ENCODE results near the gene GYS2. TPM values are rescaled to one million over a fixed set of nuclear protein-coding genes. Genes with fewer than 3 reads are reported as not detected.

Gene GYS2
- total RNA-seq, 1 experiment from 2014 or later: 0.47 TPM

DNA sequence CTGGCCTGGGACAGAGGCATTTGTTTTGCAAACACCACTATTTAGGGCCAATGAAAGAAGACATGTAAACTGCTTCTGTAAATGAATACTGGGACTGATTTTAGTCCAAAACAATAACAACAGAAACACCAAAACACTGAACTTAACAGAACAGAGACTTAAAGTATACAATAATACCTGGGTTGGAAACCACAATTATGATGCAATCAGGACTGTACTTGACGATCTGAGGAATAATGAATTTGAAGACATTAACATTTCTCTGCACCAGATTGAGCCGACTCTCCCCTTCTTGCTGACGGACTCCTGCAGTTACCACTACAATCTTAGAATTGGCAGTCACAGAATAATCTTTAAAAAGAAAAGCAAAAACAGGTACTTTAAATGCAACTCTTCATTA lies 39.1 kb upstream of the GYS2 start:
- Mint-ChIP-seq H3K9me3 (ENCODE audit: unreplicated experiment) (no peaks in the 10 kb centered on the region), H3K4me1 (ENCODE audit: insufficient read depth, unreplicated experiment) (peaks cover 42% of the 10 kb centered on the region), H3K36me3 (ENCODE audit: insufficient read depth, unreplicated experiment) (peaks cover 97% of the 10 kb centered on the region), H3K27ac (ENCODE audit: low read depth, unreplicated experiment) (peak overlapping the region; percentile 51), H3K4me3 (ENCODE audit: unreplicated experiment) (no peak overlapping the region), H3K27me3 (ENCODE audit: insufficient read depth, unreplicated experiment) (no peaks in the 10 kb centered on the region)
- intact Hi-C loops (cut with micrococcal nuclease): no loop called here
- ChIA-PET POLR2A (interaction anchor here (0.7 to 4.0 kb wide), 7 partner anchors 9 to 134 kb away, joined by 3 to 21 read pairs (median 7); partner anchors contain the start of gene LDHB), CTCF (interaction anchor here (0.7 to 1.4 kb wide), 5 partner anchors 9 to 160 kb away, joined by 3 to 7 read pairs (median 5); partner anchors contain the start of gene LDHB)
- no TSS peak for BruUV-seq (replicated peaks)
- TF ChIP-seq, protein P1, sequence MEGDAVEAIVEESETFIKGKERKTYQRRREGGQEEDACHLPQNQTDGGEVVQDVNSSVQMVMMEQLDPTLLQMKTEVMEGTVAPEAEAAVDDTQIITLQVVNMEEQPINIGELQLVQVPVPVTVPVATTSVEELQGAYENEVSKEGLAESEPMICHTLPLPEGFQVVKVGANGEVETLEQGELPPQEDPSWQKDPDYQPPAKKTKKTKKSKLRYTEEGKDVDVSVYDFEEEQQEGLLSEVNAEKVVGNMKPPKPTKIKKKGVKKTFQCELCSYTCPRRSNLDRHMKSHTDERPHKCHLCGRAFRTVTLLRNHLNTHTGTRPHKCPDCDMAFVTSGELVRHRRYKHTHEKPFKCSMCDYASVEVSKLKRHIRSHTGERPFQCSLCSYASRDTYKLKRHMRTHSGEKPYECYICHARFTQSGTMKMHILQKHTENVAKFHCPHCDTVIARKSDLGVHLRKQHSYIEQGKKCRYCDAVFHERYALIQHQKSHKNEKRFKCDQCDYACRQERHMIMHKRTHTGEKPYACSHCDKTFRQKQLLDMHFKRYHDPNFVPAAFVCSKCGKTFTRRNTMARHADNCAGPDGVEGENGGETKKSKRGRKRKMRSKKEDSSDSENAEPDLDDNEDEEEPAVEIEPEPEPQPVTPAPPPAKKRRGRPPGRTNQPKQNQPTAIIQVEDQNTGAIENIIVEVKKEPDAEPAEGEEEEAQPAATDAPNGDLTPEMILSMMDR (IDR thresholded peaks at IDR 0.05; ENCODE audit: unreplicated experiment): no peak
- no peak for DNase-seq (ENCODE audit: unreplicated experiment)

DNA sequence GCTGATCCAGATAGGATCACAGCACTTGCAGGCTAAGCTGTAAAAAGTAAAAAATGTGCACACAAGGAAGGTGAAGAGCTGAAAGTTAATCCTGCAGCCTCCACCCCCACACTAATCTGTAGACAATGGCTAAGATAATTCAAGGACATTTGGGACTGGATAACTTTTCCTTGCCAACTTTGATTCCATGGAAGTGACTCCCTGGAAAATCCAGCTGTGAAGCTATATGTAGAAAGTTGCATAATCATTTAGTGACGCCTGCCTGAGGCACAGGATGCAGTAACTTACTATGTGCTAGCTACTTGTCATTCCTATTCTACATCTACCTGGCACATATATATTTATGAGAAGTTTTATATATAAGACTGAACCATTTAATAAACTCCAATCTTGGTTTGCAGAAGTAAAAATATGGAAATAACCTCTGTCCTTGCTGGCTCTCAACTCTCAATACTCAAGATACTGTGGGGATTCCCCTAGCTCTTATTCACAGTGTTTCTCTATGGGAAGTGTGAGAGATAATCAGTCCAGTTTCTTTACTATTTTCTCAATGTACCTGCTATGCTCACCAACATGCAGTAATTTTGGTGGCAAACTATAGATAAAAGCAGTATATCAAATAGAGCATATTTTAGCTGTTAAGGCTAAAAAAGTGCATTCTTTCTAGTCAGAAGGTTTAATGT lies 38.2 kb upstream of the GYS2 start:
- H3K27ac Mint-ChIP-seq (ENCODE audit: low read depth, unreplicated experiment): no peak overlapping the region
- peaks cover 42% of the 10 kb centered on the region for H3K4me1 Mint-ChIP-seq (ENCODE audit: insufficient read depth, unreplicated experiment)
- TF ChIP-seq, protein P1 (IDR thresholded peaks at IDR 0.05; ENCODE audit: unreplicated experiment): no peak
- peaks cover 97% of the 10 kb centered on the region for H3K36me3 Mint-ChIP-seq (ENCODE audit: insufficient read depth, unreplicated experiment)
- no peaks in the 10 kb centered on the region for H3K9me3 Mint-ChIP-seq (ENCODE audit: unreplicated experiment)
- no peak overlapping the region for H3K4me3 Mint-ChIP-seq (ENCODE audit: unreplicated experiment)
- POLR2A ChIA-PET: interaction anchor here (0.9 to 4.0 kb wide), 7 partner anchors 10 to 82 kb away, joined by 4 to 21 read pairs (median 5); partner anchors contain the start of gene LDHB
- DNase-seq (ENCODE audit: unreplicated experiment): peak; percentile 48
- no peaks in the 10 kb centered on the region for H3K27me3 Mint-ChIP-seq (ENCODE audit: insufficient read depth, unreplicated experiment)
- BruUV-seq (replicated peaks): no TSS peak
- intact Hi-C loops (cut with micrococcal nuclease): no loop called here
- CTCF ChIA-PET: interaction anchor here (0.7 to 1.5 kb wide), 6 partner anchors 8 to 378 kb away, joined by 3 to 7 read pairs (median 6); partner anchors contain the start of gene LDHB

DNA sequence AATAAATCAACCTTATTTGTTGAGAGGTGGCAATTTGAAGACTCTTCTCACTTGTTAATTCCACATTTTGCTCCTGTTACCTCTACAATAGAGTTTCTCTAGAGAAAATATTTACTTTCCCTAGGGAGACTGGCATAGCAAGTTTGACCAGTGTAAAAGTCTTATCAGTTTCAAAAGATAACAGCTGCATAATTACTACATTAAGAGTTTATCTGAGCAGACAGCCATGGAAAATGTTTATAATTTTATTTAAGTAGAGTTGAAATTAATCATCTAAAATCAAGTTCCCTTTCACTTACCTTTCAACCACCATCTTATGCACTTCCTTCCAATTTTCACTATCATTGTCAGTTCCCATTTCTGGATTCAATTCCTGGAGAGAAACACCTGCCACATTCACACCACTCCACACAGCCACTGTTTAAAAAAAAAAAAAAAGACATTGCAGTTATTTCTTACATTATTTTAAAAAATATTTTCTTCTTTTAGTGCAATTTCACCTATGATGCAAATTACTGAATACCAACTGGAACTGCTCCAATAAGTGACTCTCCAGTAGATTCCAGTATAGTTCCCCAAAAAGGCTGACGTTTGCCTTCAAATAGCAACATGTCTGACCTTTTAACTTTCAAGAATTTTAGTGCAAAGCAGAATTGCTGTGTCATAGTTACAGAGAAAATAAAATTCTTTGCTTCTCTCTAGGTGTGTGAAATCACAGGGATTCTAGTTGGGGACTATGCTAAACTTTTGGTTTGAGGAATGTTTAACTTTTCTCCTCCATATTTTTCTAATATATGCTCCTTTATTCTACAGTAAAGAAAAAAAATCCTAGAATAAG lies 33.6 kb upstream of the GYS2 start:
- DNase-seq (ENCODE audit: unreplicated experiment): no peak
- TF ChIP-seq, protein P1 (IDR thresholded peaks at IDR 0.05; ENCODE audit: unreplicated experiment): no peak
- H3K4me3 Mint-ChIP-seq (ENCODE audit: unreplicated experiment): no peak overlapping the region
- H3K27ac Mint-ChIP-seq (ENCODE audit: low read depth, unreplicated experiment): peak overlapping the region; percentile 29
- no TSS peak for BruUV-seq (replicated peaks)
- ChIA-PET CTCF (interaction anchor here (2.9 kb wide), 1 partner anchor 42 kb away, joined by 11 read pairs; no protein-coding TSS in a partner anchor), POLR2A (interaction anchor here (0.5 kb wide), 1 partner anchor 18 kb away, joined by 3 read pairs; no protein-coding TSS in a partner anchor)
- H3K4me1 Mint-ChIP-seq (ENCODE audit: insufficient read depth, unreplicated experiment): peaks cover 20% of the 10 kb centered on the region
- no peaks in the 10 kb centered on the region for H3K9me3 Mint-ChIP-seq (ENCODE audit: unreplicated experiment)
- peaks cover 98% of the 10 kb centered on the region for H3K36me3 Mint-ChIP-seq (ENCODE audit: insufficient read depth, unreplicated experiment)
- intact Hi-C loops (cut with micrococcal nuclease): no loop called here
- no peaks in the 10 kb centered on the region for H3K27me3 Mint-ChIP-seq (ENCODE audit: insufficient read depth, unreplicated experiment)

DNA sequence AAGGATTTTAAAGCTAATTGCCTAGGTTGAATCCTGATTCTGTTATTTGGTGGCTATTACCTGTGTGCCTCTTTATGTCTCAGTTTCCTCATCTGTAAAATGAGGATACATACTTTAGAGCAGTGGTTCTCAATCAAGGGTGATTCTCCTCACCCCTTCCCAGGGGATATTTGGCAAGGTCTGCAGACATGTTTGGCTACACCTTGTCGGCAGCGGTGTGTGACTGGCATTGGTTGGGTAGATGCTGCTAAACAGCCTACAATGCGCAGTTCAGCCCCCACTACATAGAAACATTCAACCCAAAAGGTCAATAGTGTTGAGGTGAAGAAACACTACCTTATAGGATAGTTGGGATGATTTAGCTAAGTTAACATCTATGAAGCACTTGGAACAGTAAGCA lies 29.6 kb upstream of the GYS2 start:
- CTCF ChIA-PET: interaction anchor here (0.6 to 1.4 kb wide), 4 partner anchors 9 to 400 kb away, joined by 3 to 5 read pairs (median 3); no protein-coding TSS in a partner anchor
- BruUV-seq (replicated peaks): no TSS peak

More for the DNA sequence above, 29.6 kb upstream of the GYS2 start:
- H3K36me3 Mint-ChIP-seq (ENCODE audit: insufficient read depth, unreplicated experiment): peaks cover 81% of the 10 kb centered on the region
- H3K27me3 Mint-ChIP-seq (ENCODE audit: insufficient read depth, unreplicated experiment): no peaks in the 10 kb centered on the region
- intact Hi-C loops (cut with micrococcal nuclease): no loop called here
- H3K4me1 Mint-ChIP-seq (ENCODE audit: insufficient read depth, unreplicated experiment): no peaks in the 10 kb centered on the region
- DNase-seq (ENCODE audit: unreplicated experiment): no peak
- POLR2A ChIA-PET: no interaction called here
- TF ChIP-seq, protein P1 (IDR thresholded peaks at IDR 0.05; ENCODE audit: unreplicated experiment): no peak
- H3K9me3 Mint-ChIP-seq (ENCODE audit: unreplicated experiment): no peaks in the 10 kb centered on the region
- no peak overlapping the region for H3K27ac Mint-ChIP-seq (ENCODE audit: low read depth, unreplicated experiment)
- no peak overlapping the region for H3K4me3 Mint-ChIP-seq (ENCODE audit: unreplicated experiment)

Data from MCF 10A (cell line).